Ovary (tissue), 9 donors: ENCODE measurements around the gene AURKB. TPM values are rescaled to one million over a fixed set of nuclear protein-coding genes. Genes with fewer than 3 reads are reported as not detected.

ENCODE experiments used
- DNase-seq, 5 donors: peaks; one replicate each; pipeline ENCODE4 v3.0.0-alpha.2; 2019 to 2020
- H3K27ac ChIP-seq, 2 donors: fragments of 200-600 bp; one replicate each; pipeline versions ENCODE4 v1.5.1 to v1.8.0; 2019 to 2022
- H3K27me3 ChIP-seq: fragments of 200-600 bp; one replicate; pipeline ENCODE4 v1.8.0; 2022
- H3K36me3 ChIP-seq: fragments of 200-600 bp; sonication (generic); one replicate; pipeline ENCODE4 v1.5.1; 2019
- H3K4me1 ChIP-seq: one replicate; pipeline ENCODE4 v1.8.1; 2013; ENCODE audit warnings: mild to moderate bottlenecking, moderate library complexity; ENCODE audit not compliant: insufficient read depth
- H3K4me3 ChIP-seq: fragments of 200-600 bp; sonication (generic); one replicate; pipeline ENCODE4 v1.5.1; 2017
- H3K9me3 ChIP-seq, 2 donors: fragments of 200-600 bp in 1 of 2; sonication (generic) in 1 of 2; one replicate each; pipeline versions ENCODE4 v1.5.1 to v1.8.1; 2013 to 2019; ENCODE audit warnings: mild to moderate bottlenecking in 1 of 2, moderate library complexity in 1 of 2
- CTCF ChIP-seq, 3 donors: fragments of 450-650 bp in 2 of 3; fragments of 200-600 bp in 1 of 3; IDR thresholded peaks; one replicate each; pipeline versions ENCODE4 v1.5.1 to v1.8.0; 2016 to 2022; ENCODE audit warnings: antibody characterized with exemption in 3 of 3, mild to moderate bottlenecking in 1 of 3
- EP300 ChIP-seq: sonication (generic); formaldehyde crosslinking; IDR thresholded peaks from one replicate; pipeline ENCODE4 v1.6.1; 2017; ENCODE audit warnings: antibody characterized with exemption
- POLR2A ChIP-seq: fragments of 450-650 bp; IDR thresholded peaks from one replicate; pipeline ENCODE4 v1.6.1; 2017; ENCODE audit warnings: antibody characterized with exemption, mild to moderate bottlenecking, moderate library complexity
- WGBS, 3 donors: extraction: QIAGEN DNeasy Blood & Tissue Kit in 1 of 3; methylation state at CpG; one replicate each; pipeline versions ENCODE4 v1.1.5 to v1.1.7; 2013 to 2017; 5-methylcytosine and 5-hydroxymethylcytosine counted together
- intact Hi-C, 4 donors: fragments of 100-400 bp; cut with DNase I; formaldehyde crosslinking; loops; one replicate each; pipeline versions ENCODE4 v1.11.0 to v1.15.1; 2022 to 2023
- polyA plus RNA-seq, 2 donors: library from polyadenylated mRNA; stranded (reverse); fragments of 200-250 nt in 1 of 2; fragments of 350-450 nt in 1 of 2; fragmentation: Illumina TruSeq in 1 of 2; extraction: RNeasy Lipid Tissue Mini Kit (QIAGEN cat#74804) in 1 of 2; gene quantifications; one replicate each; pipeline ENCODE4 v1.2.3, GENCODE V29; 2013 to 2014
- total RNA-seq, 7 donors: library from RNA; depleted of rRNA in 2 of 7; stranded (reverse); fragments of >200 nt in 2 of 7; fragmentation: NEBNext Ultra II Directional in 3 of 7; extraction: Animal tissue kit (Norgen Biotek cat#: 25700) in 3 of 7; gene quantifications; one replicate each; pipeline versions ENCODE4 v1.1.0 to v1.2.4, GENCODE V29; 2016 to 2023
- donor health status: DM: no; HTN: no; CAD: no; lungs with moderate emphysema.
- donor health status: DM: no; HTN: no; CAD: no.
- donor health status: Bipolar disorder and iron deficiency.
- donor health status: DM: yes; HTN: yes; CAD: no.
- donor health status: DM: no; HTN: no; CAD: no.
- donor health status: DM: yes; HTN: yes; CAD: no.

AURKB gene
- total and polyA plus RNA-seq, 9 donors, result 0.68 to 1.7 (median 1.1) TPM; not detected in 3

- Histone ChIP-seq H3K27me3 (no peaks in the 10 kb centered on the region), H3K4me3 (no peak overlapping the region), H3K4me1 (peaks cover 16% of the 10 kb centered on the region), H3K27ac (peak overlapping the region; percentile 99 to 100), H3K9me3 (no peaks in the 10 kb centered on the region), H3K36me3 (no peaks in the 10 kb centered on the region)
- TF ChIP-seq EP300, result no peak
- DNase-seq, result no peak
- intact Hi-C loops, result loop anchor here in 1 of 4 donors (2.0 kb wide), 1 partner anchor 22 kb away; no protein-coding TSS in a partner anchor
- 45 to 53% (median 49%) methylated on average over 5 of the region's 5 CpGs for WGBS, 3 donors
Observed at GRCh38 chr17:8160741-8161221, 49.6 kb downstream of the AURKB start.

- no peak for TF ChIP-seq POLR2A
- no peak for TF ChIP-seq CTCF (IDR thresholded peaks at IDR 0.05)
- TF ChIP-seq EP300, result no peak
- Histone ChIP-seq H3K27ac (peak overlapping the region in 1 of 2 donors; percentile 100), H3K4me1 (peaks cover 16% of the 10 kb centered on the region), H3K27me3 (no peaks in the 10 kb centered on the region), H3K4me3 (no peak overlapping the region), H3K36me3 (no peaks in the 10 kb centered on the region), H3K9me3 (no peaks in the 10 kb centered on the region)
- DNase-seq, result no peak
- WGBS, 3 donors, result 61 to 68% (median 65%) methylated on average over 3 to 4 of the region's 4 CpGs
- intact Hi-C loops, result loop anchor here in 1 of 4 donors (2.0 kb wide), 1 partner anchor 21 kb away; no protein-coding TSS in a partner anchor
Observed at GRCh38 chr17:8160224-8160577, 50.2 kb downstream of the AURKB start.

- Histone ChIP-seq H3K9me3 (no peaks in the 10 kb centered on the region), H3K27ac (peak overlapping the region in 1 of 2 donors; percentile 44), H3K36me3 (no peaks in the 10 kb centered on the region), H3K4me3 (no peak overlapping the region), H3K4me1 (peaks cover 13% of the 10 kb centered on the region), H3K27me3 (no peaks in the 10 kb centered on the region)
- peak in 1 of 5 donors; percentile 43 for DNase-seq
- 66 to 67% (median 67%) methylated on average over 4 of the region's 4 CpGs for WGBS, 3 donors
- intact Hi-C loops, result loop anchor here in 2 of 4 donors (2.0 to 10.0 kb wide), 2 partner anchors 21 to 315 kb away; no protein-coding TSS in a partner anchor
- TF ChIP-seq POLR2A, result no peak
- no peak for TF ChIP-seq CTCF (IDR thresholded peaks at IDR 0.05)
- TF ChIP-seq EP300, result no peak
Observed at GRCh38 chr17:8159459-8160223, 50.7 kb downstream of the AURKB start.

- TF ChIP-seq CTCF (IDR thresholded peaks at IDR 0.05), result no peak
- no peak for TF ChIP-seq POLR2A
- no peak for TF ChIP-seq EP300
- H3K36me3 ChIP-seq, result no peaks in the 10 kb centered on the region
- no peak for DNase-seq
- peaks cover 11% of the 10 kb centered on the region for H3K4me1 ChIP-seq
- H3K27me3 ChIP-seq, result no peaks in the 10 kb centered on the region
- peak overlapping the region; percentile 44 to 94 for H3K27ac ChIP-seq
- no peaks in the 10 kb centered on the region for H3K9me3 ChIP-seq
- intact Hi-C loops, result loop anchor here in 1 of 4 donors (10.0 kb wide), 1 partner anchor 314 kb away; no protein-coding TSS in a partner anchor
- 58 to 68% (median 62%) methylated on average over 3 of the region's 3 CpGs for WGBS, 3 donors
- H3K4me3 ChIP-seq, result no peak overlapping the region
Observed at GRCh38 chr17:8159032-8159400, 51.4 kb downstream of the AURKB start.
